HG03521 (cell line): ENCODE results near the gene FOXN4.

Experiments
- ATAC-seq: cut with Tn5 transposase; IDR thresholded peaks from one replicate; pipeline ENCODE4 v1.9.1; 2021; ENCODE audit warnings: mild to moderate bottlenecking, moderate library complexity; ENCODE audit not compliant: unreplicated experiment

The FOXN4 gene

GRCh38 chr12:109307051-109307450 is 2.0 kb downstream of the FOXN4 start:
- ATAC-seq = no peak

GRCh38 chr12:109305547-109305946 is 3.5 kb downstream of the FOXN4 start:
- ATAC-seq = no peak

- ATAC-seq = no peak
Observed at GRCh38 chr12:109304485-109304884, 4.6 kb downstream of the FOXN4 start.

GRCh38 chr12:109302770-109303169 is 6.3 kb downstream of the FOXN4 start:
- ATAC-seq = no peak

- no peak for ATAC-seq
Observed at GRCh38 chr12:109302358-109302757, 6.7 kb downstream of the FOXN4 start.

GRCh38 chr12:109301643-109302168 is 7.4 kb downstream of the FOXN4 start:
- no peak for ATAC-seq

GRCh38 chr12:109299849-109300248 is 9.2 kb downstream of the FOXN4 start:
- no peak for ATAC-seq

GRCh38 chr12:109296431-109296830 is 12.7 kb downstream of the FOXN4 start:
- ATAC-seq = no peak

- no peak for ATAC-seq
Observed at GRCh38 chr12:109295764-109296425, 13.2 kb downstream of the FOXN4 start.

- ATAC-seq = no peak
Observed at GRCh38 chr12:109294286-109294796, 14.7 kb downstream of the FOXN4 start.

GRCh38 chr12:109293106-109293505 is 16.0 kb downstream of the FOXN4 start:
- no peak for ATAC-seq

- no peak for ATAC-seq
Observed at GRCh38 chr12:109292342-109292711, 16.8 kb downstream of the FOXN4 start.

GRCh38 chr12:109291521-109292341 is 17.4 kb downstream of the FOXN4 start:
- ATAC-seq = no peak

- ATAC-seq = no peak
Observed at GRCh38 chr12:109291117-109291516, 18.0 kb downstream of the FOXN4 start.

- no peak for ATAC-seq
Observed at GRCh38 chr12:109290061-109290460, 19.0 kb downstream of the FOXN4 start.

GRCh38 chr12:109289551-109289950 is 19.5 kb downstream of the FOXN4 start:
- ATAC-seq = no peak

- no peak for ATAC-seq
Observed at GRCh38 chr12:109289004-109289403, 20.1 kb downstream of the FOXN4 start.

GRCh38 chr12:109288571-109288970 is 20.5 kb downstream of the FOXN4 start:
- no peak for ATAC-seq

- ATAC-seq = no peak
Observed at GRCh38 chr12:109287811-109288469, 21.1 kb downstream of the FOXN4 start.

- ATAC-seq = no peak
Observed at GRCh38 chr12:109287181-109287580, 21.9 kb downstream of the FOXN4 start.

- ATAC-seq = no peak
Observed at GRCh38 chr12:109286652-109287051, 22.4 kb downstream of the FOXN4 start.
